HuH-7 (cell line): ENCODE results near the gene LPP.
A peak's percentile ranks its signal among the peaks of the same experiment; 100 is the strongest.
"Not testable (repeated sequence)": the region's sequence is repeated elsewhere in the genome, so short reads cannot be mapped to it uniquely, and the experiment has no call there.

Experiments used
- DNase-seq: peaks from one replicate; pipeline ENCODE4 v3.0.0; 2011; ENCODE audit warnings: low spot score

The LPP gene, protein sequence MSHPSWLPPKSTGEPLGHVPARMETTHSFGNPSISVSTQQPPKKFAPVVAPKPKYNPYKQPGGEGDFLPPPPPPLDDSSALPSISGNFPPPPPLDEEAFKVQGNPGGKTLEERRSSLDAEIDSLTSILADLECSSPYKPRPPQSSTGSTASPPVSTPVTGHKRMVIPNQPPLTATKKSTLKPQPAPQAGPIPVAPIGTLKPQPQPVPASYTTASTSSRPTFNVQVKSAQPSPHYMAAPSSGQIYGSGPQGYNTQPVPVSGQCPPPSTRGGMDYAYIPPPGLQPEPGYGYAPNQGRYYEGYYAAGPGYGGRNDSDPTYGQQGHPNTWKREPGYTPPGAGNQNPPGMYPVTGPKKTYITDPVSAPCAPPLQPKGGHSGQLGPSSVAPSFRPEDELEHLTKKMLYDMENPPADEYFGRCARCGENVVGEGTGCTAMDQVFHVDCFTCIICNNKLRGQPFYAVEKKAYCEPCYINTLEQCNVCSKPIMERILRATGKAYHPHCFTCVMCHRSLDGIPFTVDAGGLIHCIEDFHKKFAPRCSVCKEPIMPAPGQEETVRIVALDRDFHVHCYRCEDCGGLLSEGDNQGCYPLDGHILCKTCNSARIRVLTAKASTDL

DNA sequence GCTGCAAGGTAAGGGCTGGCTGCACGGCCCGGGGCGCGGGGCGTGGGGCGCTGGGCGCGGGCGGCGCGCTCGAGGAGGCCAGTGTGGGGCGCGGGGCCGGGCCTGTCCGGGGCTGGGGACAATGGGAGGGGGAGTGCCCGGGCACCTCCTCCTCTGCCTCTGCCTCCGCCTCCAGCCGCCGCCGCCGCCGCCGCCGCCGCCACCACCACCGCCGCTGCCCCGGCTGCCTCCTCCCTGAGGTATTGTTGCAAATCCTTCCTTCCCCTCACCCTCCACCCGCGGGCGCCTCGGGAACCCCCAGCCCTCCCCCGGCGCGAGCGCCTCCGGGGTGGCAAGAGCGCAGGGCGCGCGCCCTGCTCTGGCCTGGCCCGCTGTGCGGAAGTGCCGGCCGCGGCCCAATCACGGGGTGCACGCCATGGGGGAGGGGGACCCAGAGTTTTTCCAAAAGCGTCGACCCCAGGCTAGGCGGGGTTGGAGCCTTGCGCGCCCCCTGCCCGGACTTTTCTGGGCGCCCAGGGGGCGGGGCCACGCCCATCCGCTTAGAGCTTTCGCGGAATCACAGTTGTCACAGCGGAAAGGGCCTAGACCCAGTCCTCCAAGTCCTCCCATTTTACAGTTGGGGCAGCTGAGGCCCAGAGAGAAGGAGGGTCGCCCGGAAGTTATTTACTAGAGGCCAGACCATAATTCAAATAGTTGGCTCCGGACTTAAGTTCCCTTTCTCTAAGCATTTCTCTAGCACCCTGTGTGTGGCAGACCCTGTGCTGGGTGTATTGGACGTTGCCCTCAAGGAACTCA is at the start of gene LPP:
Gene LPP, plus strand, starts transcription at position 144 of the 795 bp plus-strand sequence. CDS start 251,964 bp downstream, outside the sequence.
- DNase-seq = peak; percentile 73

DNA sequence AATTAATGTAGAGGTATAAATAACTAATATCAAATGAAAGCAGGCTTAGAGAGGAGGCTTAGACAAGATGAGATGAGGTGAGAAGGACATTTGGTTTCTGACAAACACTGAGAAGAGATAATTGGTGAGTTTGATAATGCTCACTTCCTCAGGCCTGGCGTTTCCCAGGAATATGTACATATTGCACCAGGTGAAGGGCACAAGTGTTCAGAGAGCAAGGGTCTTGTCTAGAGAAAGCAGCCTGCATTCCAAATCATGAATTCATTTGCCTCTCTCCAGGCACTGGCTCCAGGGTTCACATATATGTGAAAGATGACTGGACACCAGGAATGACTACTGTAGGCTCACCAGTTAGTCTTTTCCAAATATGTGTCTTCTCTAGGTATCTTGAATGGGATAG is 48.0 kb upstream of the LPP start:
- DNase-seq = no peak

DNA sequence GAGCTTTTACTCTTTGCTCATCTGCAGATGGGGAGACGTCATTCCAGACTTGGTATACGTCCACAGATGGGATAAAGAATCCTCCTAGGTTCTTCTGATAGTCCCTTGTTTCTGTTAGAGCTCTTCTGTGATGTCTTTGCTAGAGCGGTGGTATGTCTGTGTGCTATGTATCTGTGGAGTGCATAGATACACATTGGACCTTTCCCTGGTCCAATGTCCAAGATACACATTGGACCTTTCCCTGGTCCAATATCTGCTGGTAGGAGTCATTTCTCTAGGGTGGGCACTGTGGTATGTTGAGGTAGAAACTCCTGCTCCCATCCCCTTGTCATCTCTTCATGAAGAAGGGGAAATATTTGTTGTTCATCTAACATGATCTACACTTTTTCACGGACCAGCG is 47.5 kb upstream of the LPP start:
- no peak for DNase-seq

DNA sequence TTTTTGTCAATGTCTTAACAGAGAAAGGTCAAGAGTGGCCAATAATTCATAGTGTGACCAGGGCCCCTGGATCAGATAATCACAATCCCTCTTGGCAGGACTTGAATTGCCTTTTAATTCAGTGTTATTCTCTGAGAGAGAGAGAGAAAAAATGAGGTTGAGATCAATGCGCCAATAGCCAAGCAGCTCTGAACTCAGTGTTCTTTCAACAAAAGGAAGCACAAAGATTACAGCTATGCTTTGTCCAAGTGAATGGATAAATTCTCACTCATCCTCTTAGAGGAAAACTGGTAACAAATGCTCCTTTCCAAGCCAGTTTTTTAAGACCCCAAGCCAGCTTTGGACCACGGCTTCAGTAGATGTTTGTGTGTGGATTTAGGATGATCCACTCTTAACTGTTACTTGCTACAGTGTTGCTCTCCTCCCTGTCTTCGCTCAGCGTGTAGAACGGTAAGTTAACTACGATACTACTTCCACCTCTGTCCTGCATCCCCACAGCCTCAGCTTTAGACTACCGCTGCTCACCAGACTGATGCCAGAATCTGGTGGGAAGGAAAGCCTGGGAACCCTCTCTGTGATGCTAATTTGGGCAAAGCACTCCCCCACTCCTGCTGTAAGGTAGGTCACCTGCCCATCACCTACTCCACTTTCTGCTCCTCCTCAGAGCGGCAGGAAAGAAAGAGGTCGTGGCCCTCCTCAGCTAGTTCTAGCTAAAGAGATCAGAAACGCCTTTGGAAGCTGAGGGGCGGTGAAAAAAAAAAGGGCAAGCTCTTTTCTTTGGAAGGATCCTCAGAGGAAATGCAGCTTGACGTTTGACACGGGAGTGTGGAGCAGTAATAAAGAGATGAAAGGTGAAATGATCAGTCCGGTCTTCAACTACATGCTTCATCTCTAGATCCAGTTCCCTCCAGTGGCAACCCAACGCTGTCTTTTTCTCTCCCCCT is 46.8 kb upstream of the LPP start:
- no peak for DNase-seq

DNA sequence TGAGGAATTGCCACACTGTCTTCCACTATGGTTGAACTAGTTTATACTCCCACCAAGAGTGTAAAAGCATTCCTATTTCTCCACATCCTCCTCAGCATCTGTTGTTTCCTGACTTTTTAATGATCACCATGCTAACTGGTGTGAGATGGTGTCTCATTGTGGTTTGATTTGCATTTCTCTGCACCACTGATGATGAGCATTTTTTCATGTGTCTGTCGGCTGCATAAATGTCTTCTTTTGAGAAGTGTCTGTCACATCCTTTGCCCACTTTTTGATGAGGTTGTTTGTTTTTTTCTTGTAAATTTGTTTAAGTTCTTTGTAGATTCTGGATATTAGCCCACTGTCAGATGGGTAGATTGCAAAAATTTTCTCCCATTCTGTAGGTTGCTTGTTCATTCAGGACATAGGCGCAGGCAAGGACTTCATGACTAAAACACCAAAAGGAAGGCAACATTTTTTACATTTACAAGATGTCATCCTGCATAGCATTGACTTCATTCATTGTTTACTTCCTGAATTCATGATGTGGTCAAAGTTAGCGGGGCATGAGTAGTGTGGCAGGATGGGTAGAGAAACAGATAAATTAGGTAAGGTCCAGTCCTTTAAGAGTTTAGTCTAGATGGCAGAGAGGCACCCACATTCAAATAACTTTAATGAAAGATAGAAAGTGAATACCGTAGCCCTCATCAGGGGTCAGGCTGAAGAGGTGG is 45.1 kb upstream of the LPP start:
- no peak for DNase-seq

DNA sequence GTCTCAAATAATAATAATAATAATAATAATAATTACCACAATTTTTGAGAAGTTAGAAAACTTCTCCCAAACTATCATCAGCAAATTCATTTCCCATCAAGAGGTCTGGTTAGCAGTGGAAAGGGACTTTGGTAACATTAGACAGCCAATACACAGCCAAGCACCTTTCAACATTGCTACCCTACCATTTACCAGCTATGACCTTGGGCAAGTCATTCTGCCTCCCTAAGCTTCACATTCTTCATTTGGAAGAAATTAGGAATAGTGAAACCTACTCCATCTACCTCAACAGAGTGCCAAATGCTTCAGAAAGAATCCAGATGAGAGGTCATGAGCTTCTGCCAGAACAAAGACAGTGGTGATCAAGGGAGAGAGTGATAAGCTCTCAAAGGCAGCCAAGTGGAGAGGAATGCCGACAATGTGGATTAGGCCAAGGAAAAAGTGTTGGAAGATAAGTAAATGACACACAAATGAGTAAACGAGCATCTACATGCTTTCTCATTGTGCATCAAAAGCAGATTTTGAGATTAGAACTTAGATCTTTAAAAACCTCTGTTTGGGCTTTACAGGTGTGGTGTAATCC is 42.9 kb upstream of the LPP start:
- no peak for DNase-seq

DNA sequence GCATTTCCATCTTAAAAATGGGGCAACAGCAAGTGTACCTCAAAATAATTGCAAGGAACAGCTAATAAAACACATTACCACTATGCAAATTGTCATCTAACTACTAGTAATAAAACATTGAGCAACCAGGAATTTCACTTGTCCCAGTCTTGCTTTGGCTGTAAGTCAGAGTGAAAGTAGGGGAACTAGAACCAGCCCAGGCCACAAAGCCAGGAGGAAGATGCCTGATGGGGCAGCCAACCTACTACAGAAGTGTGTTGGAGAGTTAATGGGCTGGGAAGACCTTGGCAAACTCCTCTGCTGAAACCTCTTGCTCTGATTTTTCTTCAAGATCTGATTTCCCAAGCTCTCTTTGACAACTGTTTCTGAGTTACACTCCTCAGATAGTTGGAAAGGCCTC is 40.2 kb upstream of the LPP start:
- no peak for DNase-seq

DNA sequence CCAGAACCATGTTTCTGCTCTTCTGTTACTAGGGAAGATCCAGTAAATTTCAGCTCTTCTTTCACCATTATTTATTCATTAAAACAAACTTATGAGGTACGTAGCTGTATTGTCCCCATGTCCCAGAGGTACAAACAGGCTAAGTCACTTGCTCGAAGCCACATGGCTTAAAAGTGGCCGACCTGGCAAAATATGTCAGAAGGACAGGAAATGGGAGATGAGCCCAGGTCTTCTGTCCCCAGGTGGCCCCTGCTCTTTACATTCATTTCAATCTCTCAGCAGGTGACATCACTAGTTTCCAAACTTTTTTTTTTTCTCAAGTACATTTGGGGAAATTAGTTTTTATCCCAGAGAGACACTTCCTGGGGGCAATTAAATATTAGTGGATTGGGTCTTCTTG is 34.1 kb upstream of the LPP start:
- no peak for DNase-seq

DNA sequence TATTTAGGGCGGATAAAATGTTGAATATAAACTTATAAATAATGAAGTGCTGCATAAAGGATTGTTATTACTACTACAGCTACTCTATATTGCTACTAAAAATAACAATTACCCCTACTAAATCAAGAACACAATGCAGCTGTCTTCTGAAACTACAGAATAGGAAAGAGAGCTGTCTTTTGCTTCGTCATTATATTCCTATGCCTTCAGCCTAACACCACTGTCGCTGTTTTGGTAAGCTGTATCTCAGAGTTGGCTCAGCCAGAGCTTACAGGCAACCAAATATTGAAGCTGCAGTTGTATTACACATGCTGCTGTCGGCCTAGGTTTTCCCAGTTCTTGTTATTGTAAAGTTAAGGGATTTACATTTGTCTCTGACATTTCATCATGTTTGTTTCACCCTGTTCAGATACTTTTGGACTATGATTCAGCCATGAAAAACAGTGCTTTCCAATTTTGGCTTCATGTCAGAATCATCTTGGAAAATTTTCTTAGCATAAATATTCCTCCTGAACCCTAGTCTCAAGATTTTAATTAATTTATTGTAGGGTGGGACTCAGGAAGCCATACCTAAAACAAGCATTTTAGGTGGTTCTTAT is 31.3 kb upstream of the LPP start:
- DNase-seq = no peak

DNA sequence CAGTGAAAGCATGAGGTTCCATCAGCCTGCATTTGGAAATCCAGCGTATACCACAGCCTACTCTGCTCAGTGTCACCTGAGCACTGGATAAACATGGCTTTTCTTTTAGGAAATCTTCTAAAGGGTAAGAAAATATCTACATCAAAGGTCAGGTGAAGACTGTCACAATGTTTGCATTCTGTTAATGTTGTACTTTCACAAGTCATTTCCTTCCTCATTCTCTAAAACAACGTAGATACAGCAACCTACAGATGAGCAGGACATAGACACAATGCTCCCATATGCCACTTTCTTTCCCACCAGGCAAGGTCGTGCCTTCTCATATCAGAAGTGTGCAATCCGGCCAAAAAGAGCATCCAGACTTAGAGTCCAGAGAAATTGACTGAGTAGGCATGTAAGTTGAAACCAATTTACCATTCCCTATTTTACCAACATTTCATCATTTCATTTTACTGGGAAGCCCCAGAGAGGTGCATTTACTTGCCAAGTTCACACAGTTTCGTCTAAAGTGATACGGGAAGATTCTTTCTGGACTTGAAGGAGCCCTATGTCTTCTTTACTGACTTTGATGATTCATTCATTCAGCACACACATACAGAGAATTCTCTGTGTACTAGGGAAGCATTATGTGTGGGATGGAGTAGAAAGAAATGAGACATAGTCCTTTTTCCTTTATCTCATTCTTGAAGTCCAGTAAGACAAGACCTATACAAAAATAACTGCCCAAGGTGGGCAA is 30.6 kb upstream of the LPP start:
- DNase-seq = peak; percentile 26

DNA sequence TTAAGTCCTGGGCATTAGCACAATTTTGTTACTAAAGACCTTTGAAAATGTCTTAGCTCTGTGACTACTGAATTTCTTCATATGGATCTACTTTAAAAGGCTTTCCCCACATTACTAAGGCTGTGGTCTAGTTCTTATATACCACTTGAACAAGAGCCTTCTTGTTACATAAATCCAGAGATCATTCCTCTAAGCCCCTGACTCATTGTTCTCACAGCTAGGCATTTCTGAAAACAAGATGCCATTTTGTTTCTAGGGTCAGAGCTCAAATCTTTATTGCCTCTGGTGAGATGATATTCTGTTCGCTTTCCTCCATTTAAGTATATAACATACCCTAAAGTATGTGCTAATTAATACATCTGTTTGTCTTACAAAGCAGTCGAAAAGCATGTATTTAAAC is 29.8 kb upstream of the LPP start:
- DNase-seq = no peak

DNA sequence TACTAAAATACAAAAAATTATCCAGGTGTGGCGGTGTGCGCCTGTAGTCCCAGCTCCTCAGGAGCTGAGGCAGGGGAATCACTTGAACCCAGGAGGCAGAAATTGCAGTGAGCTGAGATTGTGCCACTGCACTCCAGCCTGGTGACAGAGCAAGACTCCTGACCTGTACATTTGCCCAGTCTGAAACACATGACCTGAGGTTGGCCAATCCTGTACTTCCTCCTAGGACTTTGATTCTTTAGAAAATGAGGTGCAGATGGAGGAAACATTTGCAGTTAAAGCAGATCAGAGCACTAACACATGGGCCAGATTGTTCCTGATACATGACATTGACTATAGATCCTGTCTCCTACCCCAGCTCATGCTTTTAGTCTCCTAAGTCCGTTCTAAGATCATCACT is 28.9 kb upstream of the LPP start:
- DNase-seq = no peak

DNA sequence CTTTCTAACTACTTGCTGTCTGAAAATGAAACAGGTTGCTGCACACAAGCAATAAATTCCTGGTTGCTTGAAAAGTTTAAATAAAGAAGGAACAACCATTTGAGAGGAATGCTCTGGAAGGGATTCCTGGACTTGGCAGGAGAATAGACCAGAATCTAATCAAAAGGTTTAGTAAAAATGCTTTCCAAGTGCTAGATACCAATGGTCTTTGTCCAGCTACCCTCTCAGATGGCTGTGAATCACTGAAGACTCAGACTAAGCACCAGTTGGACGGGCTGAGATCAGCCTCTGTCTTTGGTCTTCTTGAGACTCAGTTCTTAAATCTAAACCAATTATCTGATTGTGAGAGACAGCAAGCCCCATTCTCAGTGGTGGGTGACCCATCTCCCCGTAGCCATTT is 27.7 kb upstream of the LPP start:
- DNase-seq = no peak

DNA sequence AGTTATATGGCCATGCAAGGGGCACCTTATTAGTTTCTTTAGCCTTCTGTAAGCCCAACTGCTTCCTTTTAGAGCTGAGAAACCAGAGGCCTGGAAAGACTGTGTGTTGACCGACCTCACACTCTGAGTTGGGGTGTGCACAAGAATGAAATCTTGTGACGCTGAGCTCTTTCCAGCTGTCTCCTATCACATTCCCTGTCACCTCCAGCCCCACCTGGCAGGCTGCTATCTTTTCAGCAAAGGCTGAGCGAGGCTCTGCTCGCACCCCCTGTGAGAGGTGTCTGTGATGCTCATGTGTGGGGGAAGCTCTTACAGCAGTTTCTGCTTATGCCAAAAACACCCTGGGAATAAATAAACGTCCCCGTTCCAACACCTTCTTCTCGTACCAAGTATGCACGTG is 27.0 kb upstream of the LPP start:
- DNase-seq = no peak

DNA sequence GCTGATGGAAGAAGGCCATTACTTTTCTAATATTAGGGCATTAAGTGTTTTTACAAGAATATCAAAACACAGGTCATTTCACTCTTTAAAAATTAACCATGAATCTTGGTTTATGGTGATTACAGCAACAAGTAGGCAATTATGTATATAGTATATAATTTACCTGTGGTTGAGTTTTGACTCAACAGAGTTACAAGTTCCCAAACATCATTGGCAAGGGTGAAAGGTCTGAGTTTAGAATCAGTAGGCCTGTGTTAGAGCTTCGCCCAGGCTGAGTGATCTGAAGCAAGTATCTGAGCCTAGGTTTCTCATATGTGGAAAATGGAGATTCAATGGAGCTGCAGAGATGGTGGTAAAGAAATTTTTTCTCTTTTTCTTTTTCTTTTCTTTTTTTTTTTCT is 25.1 kb upstream of the LPP start:
- DNase-seq = no peak

DNA sequence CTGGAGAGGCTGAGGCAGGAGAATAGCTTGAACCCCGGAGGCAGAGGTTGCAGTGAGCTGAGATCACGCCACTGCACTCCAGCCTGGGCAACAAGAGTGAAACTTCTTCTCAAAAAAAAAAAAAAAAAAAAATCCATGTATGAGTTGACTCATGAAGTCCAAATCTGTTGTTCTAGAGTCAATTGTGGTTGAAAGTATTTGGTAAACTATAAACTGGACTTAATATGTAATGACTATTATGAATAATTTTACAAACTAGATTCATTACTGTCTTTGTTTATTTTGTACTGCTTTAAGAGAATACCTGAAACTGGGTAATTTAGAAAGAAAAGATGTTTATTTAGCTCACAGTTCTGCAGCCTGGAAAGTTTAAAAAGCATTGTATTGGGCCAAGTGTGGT is 22.9 kb upstream of the LPP start:
- DNase-seq = not testable (repeated sequence)

DNA sequence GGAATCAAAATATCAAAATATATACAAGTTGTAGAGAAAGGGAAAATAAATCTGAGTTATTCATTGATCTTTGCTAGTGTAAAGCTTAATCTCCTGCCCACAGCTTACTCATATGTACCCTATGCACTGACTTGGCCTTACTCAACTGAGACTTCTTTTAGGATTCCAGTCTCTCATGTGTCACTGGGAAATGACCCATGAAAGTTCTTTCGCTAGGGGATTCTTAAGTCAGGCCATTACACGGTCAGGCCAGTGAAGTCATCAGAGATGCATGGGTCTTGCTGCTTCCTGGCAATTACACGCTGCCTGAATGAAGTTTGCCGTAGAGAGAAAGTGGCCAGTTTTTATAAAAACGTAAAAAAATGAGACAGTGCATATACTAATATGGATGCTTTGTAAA is 20.7 kb upstream of the LPP start:
- no peak for DNase-seq

DNA sequence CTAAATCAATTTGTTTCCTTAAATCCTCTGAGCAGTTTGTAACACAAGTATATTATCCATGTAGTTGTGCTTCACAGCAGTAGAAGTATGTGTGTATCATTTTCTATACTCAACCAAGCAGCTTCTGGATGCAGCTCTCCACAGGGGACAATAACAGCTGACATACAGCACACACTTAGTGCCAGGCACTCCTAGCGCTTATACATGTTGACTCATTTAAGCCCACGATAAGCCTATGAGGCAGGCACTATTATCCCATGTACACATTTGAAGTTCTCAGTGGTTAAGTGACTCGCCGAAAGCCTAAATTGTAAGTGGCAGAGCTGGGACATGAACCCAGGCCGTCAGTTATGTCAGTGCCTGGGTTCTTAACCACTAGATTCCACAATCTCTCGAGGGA is 20.3 kb upstream of the LPP start:
- no peak for DNase-seq

DNA sequence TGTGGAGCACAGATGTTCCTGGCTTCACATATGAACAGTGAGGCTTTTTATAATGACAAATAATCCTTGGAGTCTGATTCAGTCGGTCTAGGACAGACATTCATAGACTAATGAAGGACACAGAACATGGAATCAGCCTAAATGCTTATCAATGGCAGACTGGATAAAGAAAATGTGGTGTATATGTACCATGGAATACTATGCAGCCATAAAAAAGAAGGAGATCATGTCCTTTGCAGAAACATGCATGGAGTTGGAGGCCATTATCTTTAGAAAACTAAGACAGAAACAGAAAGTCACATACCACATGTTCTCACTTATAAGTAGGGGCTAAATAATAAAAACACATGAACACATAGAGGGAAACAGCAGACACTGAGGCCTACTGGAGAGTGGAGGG is 19.9 kb upstream of the LPP start:
- DNase-seq = no peak

DNA sequence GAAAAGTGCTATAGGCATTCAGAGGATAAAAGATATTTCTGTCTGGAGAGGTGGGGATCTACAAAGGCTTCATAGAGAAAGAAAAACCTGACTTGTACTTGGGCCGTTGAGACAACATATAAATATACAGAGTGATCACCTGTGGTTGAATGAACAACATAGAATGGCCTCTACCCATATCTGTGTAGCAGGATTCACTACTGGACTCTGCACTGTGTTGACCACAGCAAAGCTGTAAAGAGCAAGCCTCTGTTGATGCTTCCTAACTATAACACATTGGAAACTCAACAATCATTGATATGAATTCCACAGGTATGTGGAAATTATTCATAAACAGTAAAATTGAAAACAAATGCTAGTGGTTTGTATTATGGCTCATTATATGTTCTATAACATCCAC is 19.1 kb upstream of the LPP start:
- DNase-seq = no peak
